Left renal cortex interstitium (tissue), 4 donors: ENCODE measurements around the gene FHOD3. TPM values are rescaled to one million over a fixed set of nuclear protein-coding genes. Genes with fewer than 3 reads are reported as not detected.

Experiments used
- DNase-seq, 4 donors: peaks; one replicate each; pipeline ENCODE4 v3.0.0-alpha.2; 2013; ENCODE audit warnings: low read depth in 4 of 4, low spot score in 2 of 4, missing footprints in 1 of 4
- polyA plus RNA-seq, 4 donors: library from polyadenylated mRNA; unstranded; fragments of 120-200 nt; gene quantifications; one replicate each; pipeline ENCODE4 v1.2.1, GENCODE V29; 2013; ENCODE audit not compliant: insufficient read length in 4 of 4

Gene FHOD3
- polyA plus RNA-seq, 4 donors = 35.3 to 42.9 (median 40.5) TPM

- no peak for DNase-seq
Measured at GRCh38 chr18:36503477-36503876, 206.0 kb downstream of the FHOD3 start.

- no peak for DNase-seq
Measured at GRCh38 chr18:36504928-36505327, 207.4 kb downstream of the FHOD3 start.

GRCh38 chr18:36505665-36506064 lies 208.2 kb downstream of the FHOD3 start:
- DNase-seq = no peak

GRCh38 chr18:36509646-36510197 lies 212.2 kb downstream of the FHOD3 start:
- no peak for DNase-seq

GRCh38 chr18:36511791-36512352 lies 214.4 kb downstream of the FHOD3 start:
- no peak for DNase-seq

GRCh38 chr18:36513556-36513955 lies 216.0 kb downstream of the FHOD3 start:
- no peak for DNase-seq

- no peak for DNase-seq
Measured at GRCh38 chr18:36514778-36515177, 217.3 kb downstream of the FHOD3 start.

GRCh38 chr18:36516258-36516657 lies 218.7 kb downstream of the FHOD3 start:
- no peak for DNase-seq

- DNase-seq = no peak
Measured at GRCh38 chr18:36516726-36517125, 219.2 kb downstream of the FHOD3 start.

- DNase-seq = no peak
Measured at GRCh38 chr18:36518839-36519238, 221.3 kb downstream of the FHOD3 start.

- DNase-seq = no peak
Measured at GRCh38 chr18:36519358-36519757, 221.8 kb downstream of the FHOD3 start.

- no peak for DNase-seq
Measured at GRCh38 chr18:36522509-36522908, 225.0 kb downstream of the FHOD3 start.

GRCh38 chr18:36525913-36526312 lies 228.4 kb downstream of the FHOD3 start:
- DNase-seq = no peak

GRCh38 chr18:36526611-36527010 lies 229.1 kb downstream of the FHOD3 start:
- DNase-seq = no peak

- DNase-seq = no peak
Measured at GRCh38 chr18:36527051-36527450, 229.5 kb downstream of the FHOD3 start.

GRCh38 chr18:36527740-36528455 lies 230.4 kb downstream of the FHOD3 start:
- DNase-seq = no peak

- no peak for DNase-seq
Measured at GRCh38 chr18:36529747-36530146, 232.2 kb downstream of the FHOD3 start.

- DNase-seq = no peak
Measured at GRCh38 chr18:36530676-36531405, 233.3 kb downstream of the FHOD3 start.

GRCh38 chr18:36531636-36532035 lies 234.1 kb downstream of the FHOD3 start:
- DNase-seq = no peak

GRCh38 chr18:36532394-36532793 lies 234.9 kb downstream of the FHOD3 start:
- no peak for DNase-seq

GRCh38 chr18:36532815-36533214 lies 235.3 kb downstream of the FHOD3 start:
- no peak for DNase-seq
